Coronary artery (tissue), 2 donors: ENCODE results near the gene CFAP251.

ENCODE experiments used
- DNase-seq: peaks from one replicate; pipeline ENCODE4 v3.0.0-alpha.2; 2017; ENCODE audit warnings: low spot score
- H3K27ac ChIP-seq, 2 donors: fragments of 200-600 bp; sonication (generic); one replicate each; pipeline ENCODE4 v1.5.1; 2016 to 2019
- H3K4me3 ChIP-seq: fragments of 200-600 bp; sonication (generic); 2 replicates; pipeline ENCODE4 v1.5.1; 2016; ENCODE audit warnings: mild to moderate bottlenecking, moderate library complexity
- TF ChIP-seq, protein P1 (sequence below): fragments of 200-600 bp; sonication (generic); IDR thresholded peaks from one replicate; pipeline ENCODE4 v1.5.1; 2019; ENCODE audit warnings: antibody characterized with exemption

The CFAP251 gene

DNA sequence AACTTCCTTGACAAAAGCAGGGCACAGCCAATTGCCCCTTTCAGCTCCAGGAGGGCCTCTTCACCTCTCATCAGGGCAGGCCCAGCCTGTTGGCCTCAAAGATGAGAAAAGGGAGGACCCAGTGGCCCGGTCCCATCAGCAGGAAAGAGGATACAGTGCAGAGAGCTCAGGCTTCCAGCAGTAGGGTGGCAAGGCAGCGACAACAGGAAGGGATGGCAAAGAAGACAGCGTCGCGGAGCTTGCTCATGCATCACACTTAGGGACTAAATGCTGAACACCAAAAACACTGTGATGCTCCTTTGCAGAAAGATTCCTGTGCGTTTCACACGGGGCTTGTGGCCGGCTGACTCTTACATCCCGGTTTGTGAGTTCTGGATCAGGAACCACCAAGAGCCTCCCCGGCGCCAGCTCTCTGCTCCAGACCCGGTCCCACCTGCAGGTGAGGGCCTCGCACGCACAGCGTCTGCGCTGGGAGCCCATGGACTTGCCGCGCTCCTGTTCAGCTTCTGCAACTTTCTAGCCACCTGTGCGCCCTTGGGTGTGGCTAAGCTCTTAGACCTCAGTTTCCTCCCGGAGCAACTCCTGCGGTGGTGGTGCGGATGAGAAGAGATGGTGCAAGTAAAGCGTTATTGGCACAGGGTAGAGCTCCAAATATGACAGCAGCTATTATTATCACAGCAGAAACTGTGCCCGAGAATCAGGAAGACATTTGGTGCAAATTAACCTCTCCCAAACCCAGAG lies 88.0 kb downstream of the CFAP251 start:
- no peak for DNase-seq
- TF ChIP-seq, protein P1, sequence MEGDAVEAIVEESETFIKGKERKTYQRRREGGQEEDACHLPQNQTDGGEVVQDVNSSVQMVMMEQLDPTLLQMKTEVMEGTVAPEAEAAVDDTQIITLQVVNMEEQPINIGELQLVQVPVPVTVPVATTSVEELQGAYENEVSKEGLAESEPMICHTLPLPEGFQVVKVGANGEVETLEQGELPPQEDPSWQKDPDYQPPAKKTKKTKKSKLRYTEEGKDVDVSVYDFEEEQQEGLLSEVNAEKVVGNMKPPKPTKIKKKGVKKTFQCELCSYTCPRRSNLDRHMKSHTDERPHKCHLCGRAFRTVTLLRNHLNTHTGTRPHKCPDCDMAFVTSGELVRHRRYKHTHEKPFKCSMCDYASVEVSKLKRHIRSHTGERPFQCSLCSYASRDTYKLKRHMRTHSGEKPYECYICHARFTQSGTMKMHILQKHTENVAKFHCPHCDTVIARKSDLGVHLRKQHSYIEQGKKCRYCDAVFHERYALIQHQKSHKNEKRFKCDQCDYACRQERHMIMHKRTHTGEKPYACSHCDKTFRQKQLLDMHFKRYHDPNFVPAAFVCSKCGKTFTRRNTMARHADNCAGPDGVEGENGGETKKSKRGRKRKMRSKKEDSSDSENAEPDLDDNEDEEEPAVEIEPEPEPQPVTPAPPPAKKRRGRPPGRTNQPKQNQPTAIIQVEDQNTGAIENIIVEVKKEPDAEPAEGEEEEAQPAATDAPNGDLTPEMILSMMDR = no peak
- Histone ChIP-seq H3K4me3 (no peak overlapping the region), H3K27ac (no peak overlapping the region)

DNA sequence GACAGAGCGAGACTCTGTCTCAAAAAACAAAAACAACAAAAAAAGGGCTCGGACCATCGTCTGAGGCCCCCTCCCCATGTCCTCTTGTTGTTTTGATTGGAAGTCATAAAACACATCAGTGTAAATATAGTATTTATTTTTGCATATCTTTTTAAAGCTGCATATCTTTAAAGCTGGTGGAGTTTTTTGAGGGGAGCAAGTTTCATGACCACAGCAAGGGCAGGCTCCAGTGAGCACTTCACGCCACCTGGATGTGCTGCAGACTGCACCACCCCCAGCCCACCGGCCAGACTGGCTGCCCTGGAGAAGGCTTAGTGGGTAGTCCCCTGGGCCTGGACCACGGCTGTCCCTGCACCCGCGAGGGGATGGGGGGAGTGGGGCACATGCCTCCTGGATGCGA lies 91.3 kb downstream of the CFAP251 start:
- no peak for DNase-seq

DNA sequence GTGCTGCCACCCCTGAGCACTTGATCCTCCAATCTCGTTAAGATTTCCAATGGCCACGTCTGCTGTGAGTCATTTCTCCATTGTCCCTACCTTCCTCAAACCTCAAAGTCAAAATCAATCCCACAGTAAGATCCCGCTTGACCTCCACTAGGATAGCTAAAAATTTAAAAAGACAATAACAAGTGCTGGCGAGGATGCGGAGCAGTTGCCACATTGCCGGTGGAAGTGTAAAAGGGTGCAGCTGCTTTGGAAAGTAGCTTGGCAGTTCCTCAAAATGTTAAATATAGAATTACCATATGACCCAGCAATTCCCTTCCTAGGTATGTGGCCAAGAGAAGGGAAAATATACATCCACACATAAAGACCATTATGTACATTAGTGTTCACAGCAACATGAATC lies 93.8 kb downstream of the CFAP251 start:
- Histone ChIP-seq H3K4me3 (no peak overlapping the region), H3K27ac (no peak overlapping the region)
- no peak for DNase-seq
- TF ChIP-seq, protein P1 = no peak

More for the DNA sequence above, 91.3 kb downstream of the CFAP251 start:
- H3K4me3 ChIP-seq = no peak overlapping the region
- TF ChIP-seq, protein P1 = no peak
- H3K27ac ChIP-seq = no peak overlapping the region

DNA sequence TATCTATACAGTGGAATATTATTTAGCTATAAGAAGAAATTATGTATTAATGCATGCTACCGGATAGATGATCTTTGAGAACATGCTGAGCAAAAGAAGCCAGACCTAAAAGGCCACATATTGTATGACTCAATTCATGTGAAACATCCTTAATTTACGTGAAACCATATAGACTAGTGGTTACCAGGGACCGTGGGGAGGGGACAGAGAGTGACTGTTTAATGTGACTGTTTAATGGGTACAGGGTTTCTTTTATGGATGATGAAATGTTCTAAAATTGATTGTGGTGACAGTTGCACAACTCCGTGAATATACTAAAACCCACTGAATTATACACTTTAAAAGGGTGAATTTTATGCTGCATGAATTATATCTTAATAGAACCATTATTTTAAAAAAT lies 94.7 kb downstream of the CFAP251 start:
- H3K4me3 ChIP-seq = no peak overlapping the region
- DNase-seq = no peak
- H3K27ac ChIP-seq = no peak overlapping the region
- TF ChIP-seq, protein P1 = no peak

DNA sequence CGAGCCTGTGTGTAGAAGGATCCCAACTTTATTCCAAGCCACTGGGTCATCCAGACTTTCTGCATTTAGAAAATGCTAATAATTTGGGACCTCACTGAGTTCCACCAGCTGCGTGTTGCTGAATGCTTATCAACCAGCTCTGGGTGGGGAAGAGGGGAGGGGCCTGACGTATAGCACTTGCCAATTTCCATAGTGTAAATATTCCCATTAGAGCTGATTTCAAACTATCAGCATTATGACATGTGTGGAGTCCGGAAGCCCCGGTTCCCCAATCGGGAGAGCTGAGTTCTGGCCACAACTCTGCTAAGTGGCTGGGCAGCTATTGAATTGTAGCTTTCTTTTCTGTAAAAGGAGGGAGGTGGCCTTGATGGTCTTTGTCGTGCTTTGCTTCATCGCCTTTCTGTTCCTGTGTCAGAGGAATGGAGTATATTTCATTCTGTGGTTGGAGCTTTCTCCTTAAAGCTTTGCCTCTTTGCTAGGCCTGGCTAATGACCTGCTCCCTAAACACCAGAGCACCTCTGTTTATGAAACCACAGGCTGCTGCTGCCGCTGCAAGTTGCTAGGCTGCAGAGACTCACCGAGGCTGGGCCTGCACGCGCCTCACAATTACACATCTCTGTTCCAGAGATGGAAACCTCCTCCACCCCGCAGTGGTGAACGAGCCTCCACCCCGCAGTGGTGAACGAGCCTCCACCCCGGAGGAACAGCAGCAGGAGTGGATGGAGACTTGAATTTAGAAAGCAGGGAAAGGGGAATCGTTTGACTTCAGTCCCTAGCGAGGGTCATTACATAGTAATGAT lies 95.6 kb downstream of the CFAP251 start:
- Histone ChIP-seq H3K27ac (no peak overlapping the region), H3K4me3 (no peak overlapping the region)
- TF ChIP-seq, protein P1 = no peak
- DNase-seq = no peak

DNA sequence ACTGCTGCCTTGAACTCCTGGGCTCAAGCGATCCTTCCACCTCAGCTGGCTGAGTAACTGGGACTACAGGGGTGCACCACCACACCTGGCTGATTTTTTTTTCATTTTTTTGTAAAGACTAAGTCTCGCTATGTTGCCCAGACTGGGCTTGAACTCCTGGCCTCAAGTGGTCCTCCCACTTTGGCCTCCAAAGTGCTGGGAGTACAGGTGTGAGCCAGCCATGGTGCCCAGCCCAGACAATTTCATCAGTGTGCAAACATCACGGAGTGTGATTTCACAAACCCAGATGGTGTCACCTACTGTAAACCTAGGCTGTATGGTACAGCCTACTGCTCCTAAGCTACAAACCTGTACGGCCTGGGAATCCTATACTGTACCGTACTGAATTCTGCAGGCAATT lies 96.4 kb downstream of the CFAP251 start:
- TF ChIP-seq, protein P1 = no peak

DNA sequence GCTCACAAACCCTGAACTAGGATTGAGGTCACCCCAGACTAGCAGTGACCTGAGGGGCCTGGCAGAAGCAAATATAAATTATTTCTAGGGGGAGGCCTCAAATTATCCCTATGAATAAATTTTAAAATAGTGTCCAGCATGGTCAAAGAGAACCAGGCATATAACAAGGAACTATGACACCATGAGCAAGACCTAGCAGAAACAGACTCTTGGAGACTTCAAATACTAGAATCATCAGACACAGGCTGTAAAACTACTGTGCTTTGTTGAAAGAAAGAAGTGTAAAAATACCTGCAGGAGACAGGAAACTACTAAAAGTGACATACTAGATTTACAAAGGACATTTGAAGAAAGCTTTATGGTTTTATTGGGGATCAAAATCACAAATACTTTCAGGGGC lies 100.1 kb downstream of the CFAP251 start:
- no peak for DNase-seq
- no peak overlapping the region for H3K4me3 ChIP-seq
- TF ChIP-seq, protein P1 = no peak
- H3K27ac ChIP-seq = no peak overlapping the region

More for the DNA sequence above, 96.4 kb downstream of the CFAP251 start:
- Histone ChIP-seq H3K27ac (no peak overlapping the region), H3K4me3 (no peak overlapping the region)
- no peak for DNase-seq
